T-cell (primary cell): Measurements from ENCODE around the gene NISCH. TPM values are rescaled to one million over a fixed set of nuclear protein-coding genes. Genes with fewer than 3 reads are reported as not detected.

ENCODE experiments used
- ATAC-seq, 4 experiments: fragments of 200-7000 bp in 3 of 4; fragments of 150-1000 bp in 1 of 4; cut with Tn5 transposase; replicated peaks in 1 of 4; 1 replicate in 3 of 4; 2 replicates in 1 of 4; pipeline ENCODE4 v1.10.0; 2021; ENCODE audit warnings: moderate library complexity in 3 of 4, mild to moderate bottlenecking in 2 of 4, moderate number of reproducible peaks in 1 of 4
- CTCF ChIA-PET, 2 donors: fragments of 300-600 bp; sonication (Branson Sonifier 250); formaldehyde crosslinking; loops; one replicate each; lab custom pipeline; 2022; ENCODE audit warnings: antibody characterized with exemption in 2 of 2; lab: Charles Lee
- POLR2A ChIA-PET, 2 donors: fragments of 300-600 bp; sonication (Branson Sonifier 250); formaldehyde crosslinking; loops; one replicate each; lab custom pipeline; 2022; ENCODE audit warnings: antibody characterized with exemption in 2 of 2; lab: Charles Lee
- DNase-seq, 35 experiments: peaks; one replicate each; pipeline versions ENCODE4 v3.0.0 to v3.0.0-alpha.2; 2013 to 2023
- H3K27ac ChIP-seq: one replicate; pipeline ENCODE4 v1.5.1; 2013; ENCODE audit warnings: low read length
- H3K27me3 ChIP-seq, 2 experiments: replicated peaks in 1 of 2; 1 replicate in 1 of 2; 2 replicates in 1 of 2; pipeline versions ENCODE4 v1.6.1 to v1.7.0; 2013; ENCODE audit warnings: low read length in 1 of 2, mixed read lengths in 1 of 2; ENCODE audit not compliant: control insufficient read depth in 2 of 2, insufficient read depth in 2 of 2; ENCODE audit errors: extremely low read depth in 1 of 2
- H3K36me3 ChIP-seq, 2 donors: 1 replicate in 1 of 2; 2 replicates in 1 of 2; pipeline versions ENCODE4 v1.6.1 to v1.7.0; 2013; ENCODE audit warnings: low read length in 1 of 2; ENCODE audit not compliant: control insufficient read depth in 2 of 2, insufficient read depth in 1 of 2; ENCODE audit errors: extremely low read depth in 1 of 2
- H3K4me1 ChIP-seq, 2 experiments: 1 replicate in 1 of 2; 2 replicates in 1 of 2; pipeline versions ENCODE4 v1.6.1 to v1.7.0; 2013; ENCODE audit warnings: low read length in 2 of 2, mixed read lengths in 1 of 2; ENCODE audit not compliant: insufficient read depth in 2 of 2, control insufficient read depth in 1 of 2; ENCODE audit errors: extremely low read depth in 1 of 2
- H3K4me3 ChIP-seq, 2 donors: 1 replicate in 1 of 2; 2 replicates in 1 of 2; pipeline versions ENCODE4 v1.5.1 to v1.7.0; 2013; ENCODE audit warnings: mild to moderate bottlenecking in 2 of 2, low read length in 1 of 2, moderate library complexity in 1 of 2; ENCODE audit not compliant: control insufficient read depth in 1 of 2; ENCODE audit errors: extremely low read depth in 1 of 2
- H3K9me3 ChIP-seq: 2 replicates; pipeline ENCODE4 v1.7.0; 2013
- H3K27ac Mint-ChIP-seq, 2 donors: one replicate each; pipeline ENCODE4 v1.8.0; 2020 to 2021; ENCODE audit warnings: mild to moderate bottlenecking in 2 of 2, mixed read lengths in 2 of 2
- H3K27me3 Mint-ChIP-seq, 2 donors: one replicate each; pipeline ENCODE4 v1.8.0; 2021 to 2022; ENCODE audit warnings: mixed read lengths in 2 of 2
- H3K36me3 Mint-ChIP-seq: one replicate; pipeline ENCODE4 v1.8.0; 2021; ENCODE audit warnings: mixed read lengths
- H3K4me1 Mint-ChIP-seq, 3 donors: one replicate each; pipeline ENCODE4 v1.8.0; 2020 to 2022; ENCODE audit warnings: mixed read lengths in 3 of 3, mild to moderate bottlenecking in 1 of 3
- H3K4me3 Mint-ChIP-seq, 3 donors: one replicate each; pipeline ENCODE4 v1.8.0; 2020 to 2022; ENCODE audit warnings: mild to moderate bottlenecking in 3 of 3, mixed read lengths in 3 of 3, moderate library complexity in 3 of 3
- H3K9me3 Mint-ChIP-seq, 3 donors: one replicate each; pipeline ENCODE4 v1.8.0; 2020 to 2022; ENCODE audit warnings: mixed read lengths in 3 of 3
- WGBS: methylation state at CpG from one replicate; pipeline ENCODE4 v1.1.5; 2013; ENCODE audit warnings: missing lambda C conversion rate; ENCODE audit not compliant: insufficient coverage; 5-methylcytosine and 5-hydroxymethylcytosine counted together
- total RNA-seq, 35 experiments: library from RNA in 6 of 35; stranded (reverse) in 6 of 35; fragments of 120-200 nt in 1 of 35; gene quantifications; one replicate each; pipeline versions ENCODE4 v1.2.1 to v1.2.4 and lab custom pipeline; 2013 to 2026

Gene NISCH
- total RNA-seq, 5 donors from 2014 or later (not counting 1 experiment from before 2014, with no cell fraction given) = 152 to 171 (median 157) TPM

- Mint-ChIP-seq H3K9me3 (no peaks in the 10 kb centered on the region), H3K4me1 (no peaks in the 10 kb centered on the region), H3K27me3 (no peaks in the 10 kb centered on the region), H3K4me3 (no peak overlapping the region), H3K36me3 (no peaks in the 10 kb centered on the region), H3K27ac (no peak overlapping the region)
- ChIA-PET POLR2A (interaction anchor here in 1 of 2 donors (0.7 kb wide), 1 partner anchor 171 kb away, joined by 6 read pairs; no protein-coding TSS in a partner anchor), CTCF (interaction anchor here in 1 of 2 donors (0.6 kb wide), 1 partner anchor 237 kb away, joined by 3 read pairs; no protein-coding TSS in a partner anchor)
- no peaks in the 10 kb centered on the region for H3K9me3 ChIP-seq
- H3K36me3 ChIP-seq = no peaks in the 10 kb centered on the region
- no peak overlapping the region for H3K27ac ChIP-seq
- H3K4me3 ChIP-seq = no peak overlapping the region
- H3K27me3 ChIP-seq = no peaks in the 10 kb centered on the region
- no peaks in the 10 kb centered on the region for H3K4me1 ChIP-seq
- ATAC-seq (no peak), DNase-seq (no peak)
- WGBS = 91% methylated on average over 17 of the region's 20 CpGs
These were observed 65.5 kb downstream of the NISCH start for GRCh38 chr3:52520716-52521487.

DNA sequence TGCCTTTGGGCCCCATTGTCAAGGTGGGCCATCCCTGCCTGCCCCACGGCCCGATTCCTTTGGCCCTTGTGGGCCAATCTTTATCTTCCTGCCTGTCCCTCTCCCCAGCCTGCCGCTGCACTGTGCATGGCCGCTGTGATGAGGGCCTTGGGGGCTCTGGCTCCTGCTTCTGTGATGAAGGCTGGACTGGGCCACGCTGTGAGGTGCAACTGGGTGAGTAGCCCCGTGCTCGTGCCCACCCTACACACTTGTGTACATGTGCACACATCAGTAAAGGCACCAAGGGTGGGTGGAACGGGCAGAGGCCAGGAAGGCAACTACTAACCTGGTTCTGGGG lies 66.1 kb downstream of the NISCH start:
- Mint-ChIP-seq H3K27ac (no peak overlapping the region), H3K27me3 (no peaks in the 10 kb centered on the region), H3K4me1 (no peaks in the 10 kb centered on the region), H3K9me3 (no peaks in the 10 kb centered on the region), H3K36me3 (no peaks in the 10 kb centered on the region), H3K4me3 (no peak overlapping the region)
- DNase-seq (no peak), ATAC-seq (no peak)
- H3K27me3 ChIP-seq = no peaks in the 10 kb centered on the region
- H3K27ac ChIP-seq = no peak overlapping the region
- no peaks in the 10 kb centered on the region for H3K9me3 ChIP-seq
- H3K4me3 ChIP-seq = no peak overlapping the region
- H3K36me3 ChIP-seq = no peaks in the 10 kb centered on the region
- H3K4me1 ChIP-seq = no peaks in the 10 kb centered on the region
- CTCF ChIA-PET = no interaction called here
- POLR2A ChIA-PET = no interaction called here
- 86% methylated on average over 7 of the region's 8 CpGs for WGBS

DNA sequence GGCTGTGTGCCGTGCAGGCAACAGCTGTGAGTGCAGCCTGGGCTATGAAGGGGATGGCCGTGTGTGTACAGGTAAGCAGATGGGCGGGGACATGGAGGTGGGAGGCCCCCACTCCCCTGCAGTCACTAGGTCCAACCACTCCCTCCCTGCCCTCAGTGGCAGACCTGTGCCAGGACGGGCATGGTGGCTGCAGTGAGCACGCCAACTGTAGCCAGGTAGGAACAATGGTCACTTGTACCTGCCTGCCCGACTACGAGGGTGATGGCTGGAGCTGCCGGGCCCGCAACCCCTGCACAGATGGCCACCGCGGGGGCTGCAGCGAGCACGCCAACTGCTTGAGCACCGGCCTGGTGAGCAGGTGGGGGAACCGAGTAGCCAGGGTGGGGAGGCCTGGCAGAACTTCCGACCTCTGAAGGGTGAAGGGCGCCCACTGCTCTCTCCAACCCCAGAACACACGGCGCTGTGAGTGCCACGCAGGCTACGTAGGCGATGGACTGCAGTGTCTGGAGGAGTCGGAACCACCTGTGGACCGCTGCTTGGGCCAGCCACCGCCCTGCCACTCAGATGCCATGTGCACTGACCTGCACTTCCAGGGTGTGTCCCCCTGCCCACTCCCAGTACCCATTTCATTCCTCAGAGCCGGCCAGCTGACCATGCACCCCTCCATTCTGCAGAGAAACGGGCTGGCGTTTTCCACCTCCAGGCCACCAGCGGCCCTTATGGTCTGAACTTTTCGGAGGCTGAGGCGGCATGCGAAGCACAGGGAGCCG lies 66.7 kb downstream of the NISCH start:
- Histone ChIP-seq H3K4me3 (no peak overlapping the region), H3K4me1 (no peaks in the 10 kb centered on the region), H3K27ac (no peak overlapping the region), H3K9me3 (no peaks in the 10 kb centered on the region), H3K27me3 (no peaks in the 10 kb centered on the region), H3K36me3 (no peaks in the 10 kb centered on the region)
- ChIA-PET CTCF (no interaction called here), POLR2A (no interaction called here)
- Mint-ChIP-seq H3K36me3 (no peaks in the 10 kb centered on the region), H3K4me3 (no peak overlapping the region), H3K27me3 (no peaks in the 10 kb centered on the region), H3K9me3 (no peaks in the 10 kb centered on the region), H3K4me1 (no peaks in the 10 kb centered on the region), H3K27ac (no peak overlapping the region)
- no peak for DNase-seq
- no peak for ATAC-seq
- WGBS = 92% methylated on average over 24 of the region's 33 CpGs

DNA sequence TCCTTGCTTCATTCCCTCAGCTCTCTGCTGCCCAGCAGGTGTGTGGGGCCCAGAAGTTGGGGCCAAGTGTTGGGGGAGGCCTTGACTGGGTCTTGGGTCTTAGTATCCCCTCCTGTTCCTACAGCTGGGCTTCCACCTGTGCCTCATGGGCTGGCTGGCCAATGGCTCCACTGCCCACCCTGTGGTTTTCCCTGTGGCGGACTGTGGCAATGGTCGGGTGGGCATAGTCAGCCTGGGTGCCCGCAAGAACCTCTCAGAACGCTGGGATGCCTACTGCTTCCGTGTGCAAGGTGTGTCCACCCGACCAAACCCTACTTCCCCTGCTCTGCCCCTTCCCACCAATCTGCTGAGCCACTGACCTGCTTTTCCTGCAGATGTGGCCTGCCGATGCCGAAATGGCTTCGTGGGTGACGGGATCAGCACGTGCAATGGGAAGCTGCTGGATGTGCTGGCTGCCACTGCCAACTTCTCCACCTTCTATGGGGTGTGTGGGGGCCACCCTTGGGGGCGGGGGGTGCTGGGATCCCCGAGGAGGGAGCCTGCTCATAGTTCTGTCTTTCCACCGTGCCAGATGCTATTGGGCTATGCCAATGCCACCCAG lies 67.3 kb downstream of the NISCH start:
- H3K27me3 Mint-ChIP-seq = no peaks in the 10 kb centered on the region
- no peak overlapping the region for H3K27ac Mint-ChIP-seq
- H3K4me3 Mint-ChIP-seq = no peak overlapping the region
- no peak for DNase-seq
- Histone ChIP-seq H3K9me3 (no peaks in the 10 kb centered on the region), H3K27me3 (no peaks in the 10 kb centered on the region), H3K4me3 (no peak overlapping the region), H3K36me3 (no peaks in the 10 kb centered on the region), H3K4me1 (no peaks in the 10 kb centered on the region), H3K27ac (no peak overlapping the region)
- no peaks in the 10 kb centered on the region for H3K9me3 Mint-ChIP-seq
- 78% methylated on average over 10 of the region's 14 CpGs for WGBS
- H3K36me3 Mint-ChIP-seq = no peaks in the 10 kb centered on the region
- ChIA-PET CTCF (no interaction called here), POLR2A (no interaction called here)
- ATAC-seq = no peak
- no peaks in the 10 kb centered on the region for H3K4me1 Mint-ChIP-seq

GRCh38 chr3:52523386-52524257 lies 68.2 kb downstream of the NISCH start:
- 94% methylated on average over 18 of the region's 26 CpGs for whole genome bisulfite sequencing
- no peak for ATAC-seq
- Histone ChIP-seq H3K36me3 (no peaks in the 10 kb centered on the region), H3K27ac (no peak overlapping the region), H3K4me3 (no peak overlapping the region), H3K4me1 (no peaks in the 10 kb centered on the region), H3K9me3 (no peaks in the 10 kb centered on the region), H3K27me3 (peaks cover 0 to 3% of the 10 kb centered on the region in 2 experiments)
- Mint-ChIP-seq H3K9me3 (no peaks in the 10 kb centered on the region), H3K4me1 (no peaks in the 10 kb centered on the region), H3K27me3 (no peaks in the 10 kb centered on the region), H3K36me3 (no peaks in the 10 kb centered on the region), H3K27ac (no peak overlapping the region), H3K4me3 (no peak overlapping the region)
- ChIA-PET POLR2A (no interaction called here), CTCF (no interaction called here)
- no peak for DNase-seq

DNA sequence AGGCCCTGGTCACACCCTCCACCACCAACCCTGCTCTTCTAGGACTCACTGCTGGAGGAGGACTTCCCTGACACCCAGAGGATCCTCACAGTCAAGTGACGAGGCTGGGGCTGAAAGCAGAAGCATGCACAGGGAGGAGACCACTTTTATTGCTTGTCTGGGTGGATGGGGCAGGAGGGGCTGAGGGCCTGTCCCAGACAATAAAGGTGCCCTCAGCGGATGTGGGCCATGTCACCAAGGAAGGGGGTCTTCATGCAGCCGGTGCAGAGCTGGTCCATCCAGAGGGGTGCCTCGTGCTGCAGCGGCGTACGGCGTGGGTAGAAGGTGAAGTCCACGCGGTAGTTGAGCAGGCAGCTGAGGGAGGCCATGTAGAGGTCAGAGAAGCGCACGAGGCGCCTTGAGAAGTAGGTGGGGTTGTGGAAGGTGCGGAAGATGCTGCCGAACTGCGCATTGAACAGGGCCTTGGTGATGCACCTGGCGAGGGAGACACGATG lies 68.9 kb downstream of the NISCH start:
- ChIA-PET CTCF (no interaction called here), POLR2A (no interaction called here)
- no peaks in the 10 kb centered on the region for H3K27me3 Mint-ChIP-seq
- H3K27me3 ChIP-seq = peaks cover 0 to 3% of the 10 kb centered on the region in 2 experiments
- H3K27ac Mint-ChIP-seq = no peak overlapping the region
- DNase-seq (no peak), ATAC-seq (no peak)
- no peaks in the 10 kb centered on the region for H3K4me1 ChIP-seq
- WGBS = 93% methylated on average over 18 of the region's 18 CpGs
- H3K9me3 Mint-ChIP-seq = no peaks in the 10 kb centered on the region
- no peak overlapping the region for H3K4me3 Mint-ChIP-seq
- H3K9me3 ChIP-seq = no peaks in the 10 kb centered on the region
- no peaks in the 10 kb centered on the region for H3K4me1 Mint-ChIP-seq
- no peak overlapping the region for H3K27ac ChIP-seq
- H3K4me3 ChIP-seq = no peak overlapping the region
- H3K36me3 ChIP-seq = no peaks in the 10 kb centered on the region
- no peaks in the 10 kb centered on the region for H3K36me3 Mint-ChIP-seq
